Nephron progenitor cell (in vitro differentiated cells): ENCODE data around the gene FKRP.

Experiments used
- DNase-seq: peaks from one replicate; pipeline ENCODE4 v3.0.0; 2021
- H3K27ac Mint-ChIP-seq: 2 replicates; pipeline ENCODE4 v1.8.0; 2021; ENCODE audit warnings: mild to moderate bottlenecking, moderate library complexity, mixed read lengths
- H3K27me3 Mint-ChIP-seq: 2 replicates; pipeline ENCODE4 v1.8.0; 2021; ENCODE audit warnings: mild to moderate bottlenecking, low read depth, mixed read lengths; ENCODE audit not compliant: poor library complexity
- H3K36me3 Mint-ChIP-seq: 2 replicates; pipeline ENCODE4 v1.8.0; 2021; ENCODE audit warnings: low read depth, mixed read lengths
- H3K4me1 Mint-ChIP-seq: 2 replicates; pipeline ENCODE4 v1.8.0; 2021; ENCODE audit warnings: mixed read lengths
- H3K4me3 Mint-ChIP-seq: 2 replicates; pipeline ENCODE4 v1.8.0; 2021; ENCODE audit warnings: mild to moderate bottlenecking, moderate library complexity, mixed read lengths
- H3K9me3 Mint-ChIP-seq: 2 replicates; pipeline ENCODE4 v1.8.0; 2021; ENCODE audit warnings: mild to moderate bottlenecking, moderate library complexity, mixed read lengths
- CTCF ChIP-seq: fragments of 200-600 bp; sonication (generic); IDR thresholded peaks from 2 replicates; pipeline ENCODE4 v1.5.0; 2021; ENCODE audit warnings: antibody characterized with exemption

FKRP gene

GRCh38 chr19:46718934-46719622 lies 26.8 kb upstream of the FKRP start:
- Mint-ChIP-seq H3K27ac (peak overlapping the region; percentile 42), H3K9me3 (no peaks in the 10 kb centered on the region)
- DNase-seq = no peak

GRCh38 chr19:46719629-46720502 lies 26.0 kb upstream of the FKRP start:
- peaks cover 18% of the 10 kb centered on the region for H3K36me3 Mint-ChIP-seq
- no peak for TF ChIP-seq CTCF
- H3K27ac Mint-ChIP-seq = peak overlapping the region; percentile 27
- H3K27me3 Mint-ChIP-seq = no peaks in the 10 kb centered on the region
- no peaks in the 10 kb centered on the region for H3K9me3 Mint-ChIP-seq
- DNase-seq = no peak
- no peak overlapping the region for H3K4me3 Mint-ChIP-seq
- H3K4me1 Mint-ChIP-seq = peaks cover 19% of the 10 kb centered on the region

More at GRCh38 chr19:46718934-46719622, 26.8 kb upstream of the FKRP start:
- H3K36me3 Mint-ChIP-seq = peaks cover 13% of the 10 kb centered on the region
- H3K4me3 Mint-ChIP-seq = peak overlapping the region; percentile 36
- H3K4me1 Mint-ChIP-seq = peaks cover 24% of the 10 kb centered on the region
- no peaks in the 10 kb centered on the region for H3K27me3 Mint-ChIP-seq
- TF ChIP-seq CTCF = no peak

- H3K9me3 Mint-ChIP-seq = no peaks in the 10 kb centered on the region
- H3K4me3 Mint-ChIP-seq = no peak overlapping the region
- H3K4me1 Mint-ChIP-seq = peaks cover 11% of the 10 kb centered on the region
- TF ChIP-seq CTCF = no peak
- no peak overlapping the region for H3K27ac Mint-ChIP-seq
- no peaks in the 10 kb centered on the region for H3K27me3 Mint-ChIP-seq
- peaks cover 20% of the 10 kb centered on the region for H3K36me3 Mint-ChIP-seq
- DNase-seq = no peak
Measured at GRCh38 chr19:46720503-46721239, 25.2 kb upstream of the FKRP start.

- Mint-ChIP-seq H3K27me3 (no peaks in the 10 kb centered on the region), H3K4me3 (no peak overlapping the region), H3K27ac (peak overlapping the region; percentile 93), H3K36me3 (peaks cover 28% of the 10 kb centered on the region), H3K4me1 (peaks cover 10% of the 10 kb centered on the region), H3K9me3 (no peaks in the 10 kb centered on the region)
- peak; percentile 33 for TF ChIP-seq CTCF
- DNase-seq = peak; percentile 44
Measured at GRCh38 chr19:46721269-46722003, 24.4 kb upstream of the FKRP start.

- peaks cover 28% of the 10 kb centered on the region for H3K36me3 Mint-ChIP-seq
- no peak for TF ChIP-seq CTCF
- H3K4me1 Mint-ChIP-seq = peaks cover 11% of the 10 kb centered on the region
- H3K27me3 Mint-ChIP-seq = no peaks in the 10 kb centered on the region
- no peak overlapping the region for H3K27ac Mint-ChIP-seq
- no peaks in the 10 kb centered on the region for H3K9me3 Mint-ChIP-seq
- H3K4me3 Mint-ChIP-seq = no peak overlapping the region
- DNase-seq = no peak
Measured at GRCh38 chr19:46722004-46722380, 23.9 kb upstream of the FKRP start.
